ENCODE measurements around the gene BMP8A. TPM values are rescaled to one million over a fixed set of nuclear protein-coding genes. Genes with fewer than 3 reads are reported as not detected.
"Not testable (repeated sequence)": the region's sequence is repeated elsewhere in the genome, so short reads cannot be mapped to it uniquely, and the experiment has no call there.

Gene BMP8A
- total and polyA plus RNA-seq, 4 experiments from 2014 or later = not detected

DNA sequence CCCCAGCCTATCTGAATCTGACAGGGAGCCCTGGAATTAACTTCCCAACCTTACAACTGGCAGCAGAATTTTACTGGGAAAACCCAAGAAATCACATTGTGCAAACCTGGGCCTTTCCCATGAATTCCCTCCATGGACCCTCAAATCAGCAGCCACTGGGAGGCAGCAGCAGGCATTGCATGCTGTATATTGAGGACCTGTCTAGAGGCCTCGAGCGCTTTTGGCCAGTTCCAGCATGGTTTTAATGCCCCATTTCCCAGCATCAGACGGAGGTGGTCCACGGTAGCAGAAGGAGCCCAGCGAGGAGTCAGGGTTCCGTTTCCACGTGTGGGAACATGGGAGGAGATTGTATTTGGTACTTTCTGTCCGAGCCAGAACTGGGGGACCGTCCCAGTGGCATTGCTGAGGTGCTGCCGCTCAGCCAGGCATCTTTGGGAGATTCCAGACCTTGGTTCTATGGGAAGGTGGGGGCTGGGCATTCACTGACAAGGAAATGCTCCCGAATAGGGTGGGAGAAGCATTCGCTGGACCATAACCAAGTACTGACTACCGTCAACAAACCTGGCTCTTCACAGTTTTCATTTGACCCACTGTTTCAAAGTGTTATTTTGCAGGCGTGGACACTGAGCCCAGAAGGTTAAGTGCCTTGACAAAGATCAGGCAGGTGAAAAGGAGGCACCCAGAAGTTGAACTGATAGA, 15.9 kb downstream of the BMP8A start:
- ChIA-PET CTCF (ENCODE audit: partially characterized antibody) (no interaction called here), POLR2A (ENCODE audit: partially characterized antibody) (no interaction called here)
- Mint-ChIP-seq H3K36me3 (no peaks in the 10 kb centered on the region), H3K27me3 (no peaks in the 10 kb centered on the region), H3K4me3 (no peak overlapping the region), H3K9me3 (peaks cover 0 to under 1% (median 0%) of the 10 kb centered on the region in 8 donors), H3K4me1 (peaks cover 5 to 10% (median 8%) of the 10 kb centered on the region in 4 donors), H3K27ac (no peak overlapping the region)
- H3K27ac ChIP-seq (ENCODE audit: low read depth, low read length) = no peak overlapping the region
- H3K9me3 ChIP-seq (ENCODE audit: control insufficient read depth in 1 of 2, low read length in 2 of 2) = no peaks in the 10 kb centered on the region
- intact Hi-C loops (cut with micrococcal nuclease) = no loop called here
- no peak overlapping the region for H3K4me3 ChIP-seq (ENCODE audit: low read length in 2 of 2)
- H3K27me3 ChIP-seq (ENCODE audit: insufficient read depth, low read length) = no peaks in the 10 kb centered on the region
- DNase-seq = peak in 1 of 5 donors; percentile 13
- H3K4me1 ChIP-seq (ENCODE audit: insufficient read depth, low read length) = peaks cover 11% of the 10 kb centered on the region
- no peaks in the 10 kb centered on the region for H3K36me3 ChIP-seq (ENCODE audit: insufficient read depth, low read length)

DNA sequence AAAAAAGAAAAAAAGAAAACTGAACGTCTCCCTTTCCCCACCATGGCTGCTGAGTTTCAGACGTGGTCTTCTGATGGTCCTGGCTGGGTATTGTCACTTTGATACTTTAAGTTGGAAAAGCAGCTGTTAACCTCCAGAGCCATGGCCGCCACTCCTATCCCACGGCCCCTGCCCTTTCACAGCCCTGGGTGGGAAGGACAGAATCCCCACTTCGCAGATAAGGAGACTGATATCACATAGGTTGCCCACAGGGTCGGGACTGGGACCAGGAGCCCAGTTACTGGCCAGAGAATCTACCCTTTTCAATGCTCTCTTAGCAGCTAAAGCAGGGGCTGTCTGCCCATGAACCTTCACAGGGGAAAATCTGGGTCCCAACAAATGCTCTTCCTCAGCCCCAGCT, 16.8 kb downstream of the BMP8A start:
- no peak overlapping the region for H3K27ac Mint-ChIP-seq
- no peak overlapping the region for H3K4me3 ChIP-seq (ENCODE audit: low read length in 2 of 2)
- POLR2A ChIA-PET (ENCODE audit: partially characterized antibody) = no interaction called here
- H3K27me3 ChIP-seq (ENCODE audit: insufficient read depth, low read length) = no peaks in the 10 kb centered on the region
- no peaks in the 10 kb centered on the region for H3K9me3 Mint-ChIP-seq
- no peak overlapping the region for H3K4me3 Mint-ChIP-seq
- H3K9me3 ChIP-seq (ENCODE audit: control insufficient read depth in 1 of 2, low read length in 2 of 2) = no peaks in the 10 kb centered on the region
- peaks cover 5 to 10% (median 8%) of the 10 kb centered on the region in 4 donors for H3K4me1 Mint-ChIP-seq
- no peaks in the 10 kb centered on the region for H3K36me3 ChIP-seq (ENCODE audit: insufficient read depth, low read length)
- no peaks in the 10 kb centered on the region for H3K36me3 Mint-ChIP-seq
- peaks cover 11% of the 10 kb centered on the region for H3K4me1 ChIP-seq (ENCODE audit: insufficient read depth, low read length)
- no peak for DNase-seq
- intact Hi-C loops (cut with micrococcal nuclease) = no loop called here
- H3K27me3 Mint-ChIP-seq = no peaks in the 10 kb centered on the region
- H3K27ac ChIP-seq (ENCODE audit: low read depth, low read length) = no peak overlapping the region
- CTCF ChIA-PET (ENCODE audit: partially characterized antibody) = no interaction called here

DNA sequence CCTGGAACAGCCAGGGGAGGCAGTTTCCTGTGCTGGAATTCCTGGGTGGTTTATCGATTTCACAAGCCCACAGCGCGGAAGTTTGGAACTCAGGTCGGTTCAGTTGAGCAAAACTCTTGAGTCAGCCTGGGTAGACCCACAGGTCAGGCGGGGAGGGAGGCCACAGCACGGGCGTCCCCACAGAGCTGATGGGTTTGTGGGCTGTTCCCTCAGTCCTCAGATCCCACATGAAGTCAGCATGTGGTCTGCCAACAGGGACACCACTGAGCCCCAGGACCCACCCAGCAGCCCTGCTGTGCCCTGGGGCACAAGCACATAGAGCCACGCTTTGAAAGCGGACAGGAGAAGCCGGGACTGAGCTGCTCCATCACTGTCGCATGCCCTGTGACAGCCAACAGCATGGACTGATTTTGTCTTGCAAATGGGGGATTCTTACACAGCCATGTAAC, 17.4 kb downstream of the BMP8A start:
- peaks cover 11% of the 10 kb centered on the region for H3K4me1 ChIP-seq (ENCODE audit: insufficient read depth, low read length)
- no peaks in the 10 kb centered on the region for H3K9me3 ChIP-seq (ENCODE audit: control insufficient read depth in 1 of 2, low read length in 2 of 2)
- no peaks in the 10 kb centered on the region for H3K36me3 Mint-ChIP-seq
- intact Hi-C loops (cut with micrococcal nuclease) = no loop called here
- H3K27ac Mint-ChIP-seq = peak overlapping the region in 1 of 7 donors; percentile 19
- DNase-seq = peak in 1 of 5 donors; percentile 1
- POLR2A ChIA-PET (ENCODE audit: partially characterized antibody) = no interaction called here
- H3K27me3 ChIP-seq (ENCODE audit: insufficient read depth, low read length) = no peaks in the 10 kb centered on the region
- no peaks in the 10 kb centered on the region for H3K36me3 ChIP-seq (ENCODE audit: insufficient read depth, low read length)
- H3K4me1 Mint-ChIP-seq = peaks cover 5 to 10% (median 8%) of the 10 kb centered on the region in 4 donors
- CTCF ChIA-PET (ENCODE audit: partially characterized antibody) = no interaction called here
- no peaks in the 10 kb centered on the region for H3K27me3 Mint-ChIP-seq
- H3K4me3 ChIP-seq (ENCODE audit: low read length in 2 of 2) = no peak overlapping the region
- H3K4me3 Mint-ChIP-seq = peak overlapping the region in 2 of 8 donors; percentile 52 to 75
- H3K27ac ChIP-seq (ENCODE audit: low read depth, low read length) = no peak overlapping the region
- no peaks in the 10 kb centered on the region for H3K9me3 Mint-ChIP-seq

DNA sequence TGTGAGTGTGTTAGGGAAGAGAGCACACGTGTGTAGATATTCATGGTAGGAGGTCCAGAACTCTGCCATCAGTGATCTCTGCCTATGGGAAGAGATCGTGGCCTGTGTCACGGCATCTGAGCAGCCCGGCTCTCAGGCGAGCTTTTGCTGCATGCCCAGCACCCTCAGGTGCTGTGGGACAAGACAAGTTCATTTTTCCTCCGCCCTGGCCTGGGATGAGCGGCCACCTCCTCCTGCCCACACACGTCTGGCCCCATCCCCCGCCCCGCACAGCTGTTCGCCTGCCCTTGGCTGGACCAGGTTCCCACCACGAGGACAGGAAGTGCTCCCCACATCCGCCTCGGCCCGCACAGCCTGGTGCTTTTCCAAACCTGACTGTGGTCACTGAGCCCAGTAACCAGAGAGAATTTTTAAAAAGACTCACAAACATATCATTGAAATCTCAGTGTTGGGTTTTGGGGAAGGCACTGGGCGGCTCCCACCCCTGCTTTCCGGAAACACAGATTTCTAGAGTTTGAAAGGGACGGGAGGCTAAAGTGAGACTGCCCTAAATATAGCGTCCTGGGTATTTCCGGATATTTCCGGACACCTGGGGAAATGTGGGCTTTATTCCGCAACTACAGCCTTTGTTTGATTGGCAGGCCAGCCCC, 18.0 kb downstream of the BMP8A start:
- Mint-ChIP-seq H3K27ac (peak overlapping the region in 3 of 7 donors; percentile 5 to 83 (median 36)), H3K4me3 (peak overlapping the region in 5 of 8 donors; percentile 18 to 75 (median 67)), H3K36me3 (no peaks in the 10 kb centered on the region), H3K4me1 (peaks cover 5 to 10% (median 8%) of the 10 kb centered on the region in 4 donors), H3K27me3 (no peaks in the 10 kb centered on the region), H3K9me3 (no peaks in the 10 kb centered on the region)
- CTCF ChIA-PET (ENCODE audit: partially characterized antibody) = no interaction called here
- POLR2A ChIA-PET (ENCODE audit: partially characterized antibody) = no interaction called here
- peaks cover 11% of the 10 kb centered on the region for H3K4me1 ChIP-seq (ENCODE audit: insufficient read depth, low read length)
- H3K27me3 ChIP-seq (ENCODE audit: insufficient read depth, low read length) = no peaks in the 10 kb centered on the region
- no peaks in the 10 kb centered on the region for H3K36me3 ChIP-seq (ENCODE audit: insufficient read depth, low read length)
- no peak overlapping the region for H3K4me3 ChIP-seq (ENCODE audit: low read length in 2 of 2)
- H3K9me3 ChIP-seq (ENCODE audit: control insufficient read depth in 1 of 2, low read length in 2 of 2) = no peaks in the 10 kb centered on the region
- DNase-seq = peak in 1 of 5 donors; percentile 24
- H3K27ac ChIP-seq (ENCODE audit: low read depth, low read length) = no peak overlapping the region
- intact Hi-C loops (cut with micrococcal nuclease) = no loop called here

DNA sequence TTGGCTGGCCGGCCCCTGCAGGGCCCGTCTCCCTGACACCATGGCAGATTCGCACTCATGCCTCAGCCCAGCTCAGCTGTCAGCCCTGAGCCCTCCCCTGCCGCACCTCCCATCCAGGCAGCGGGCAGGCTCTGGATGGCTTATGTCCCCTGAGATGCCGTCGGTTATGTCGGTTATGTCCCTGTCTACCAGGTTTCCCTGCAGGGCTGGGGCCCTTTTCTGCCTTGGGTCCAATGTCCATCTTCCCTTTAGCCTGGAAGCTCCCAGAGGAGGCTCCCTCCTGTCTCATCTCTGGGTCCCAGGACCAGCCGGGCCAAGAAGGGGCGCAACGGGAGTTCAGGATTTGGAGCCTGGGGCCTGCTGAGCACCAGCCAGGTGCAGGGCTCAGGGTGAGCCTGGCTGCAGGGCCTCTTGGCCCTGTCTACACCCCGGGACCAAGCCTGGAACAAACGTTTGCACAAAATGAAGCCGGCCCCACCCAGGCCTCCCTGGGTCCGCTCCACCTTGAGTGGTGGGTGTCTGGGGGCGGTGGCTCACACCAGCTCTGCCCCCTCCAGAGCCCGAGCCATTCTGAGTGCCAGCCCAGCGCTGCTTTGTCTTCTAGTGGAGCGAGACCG, 19.2 kb downstream of the BMP8A start:
- H3K4me3 Mint-ChIP-seq; H3K27me3 ChIP-seq (ENCODE audit: insufficient read depth, low read length); POLR2A ChIA-PET (ENCODE audit: partially characterized antibody); intact Hi-C loops (cut with micrococcal nuclease); H3K9me3 ChIP-seq (ENCODE audit: control insufficient read depth in 1 of 2, low read length in 2 of 2); H3K36me3 ChIP-seq (ENCODE audit: insufficient read depth, low read length); H3K4me3 ChIP-seq (ENCODE audit: low read length in 2 of 2); H3K27ac Mint-ChIP-seq; H3K27me3 Mint-ChIP-seq; H3K27ac ChIP-seq (ENCODE audit: low read depth, low read length); H3K36me3 Mint-ChIP-seq; CTCF ChIA-PET (ENCODE audit: partially characterized antibody); H3K9me3 Mint-ChIP-seq: not testable (repeated sequence)
- peaks cover 11% of the 10 kb centered on the region for H3K4me1 ChIP-seq (ENCODE audit: insufficient read depth, low read length)
- H3K4me1 Mint-ChIP-seq = peaks cover 5 to 10% (median 8%) of the 10 kb centered on the region in 4 donors
- peak in 1 of 5 donors; percentile 8 for DNase-seq

DNA sequence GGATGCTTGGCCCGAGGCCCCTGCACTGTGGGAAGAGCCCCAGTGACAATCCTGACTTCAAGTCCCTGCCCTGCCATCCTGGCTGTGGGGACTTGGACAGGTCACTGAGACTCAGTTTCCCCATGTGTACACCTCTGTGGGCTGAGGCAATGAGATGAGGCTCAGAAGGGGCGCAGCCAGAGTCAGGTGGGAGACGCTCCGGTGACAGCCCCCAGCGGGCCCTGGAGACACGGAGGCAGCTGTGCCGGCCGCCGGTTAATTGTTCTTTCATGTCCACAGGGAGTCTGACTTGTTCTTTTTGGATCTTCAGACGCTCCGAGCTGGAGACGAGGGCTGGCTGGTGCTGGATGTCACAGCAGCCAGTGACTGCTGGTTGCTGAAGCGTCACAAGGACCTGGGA, 20.0 kb downstream of the BMP8A start:
- intact Hi-C loops (cut with micrococcal nuclease); H3K36me3 Mint-ChIP-seq; H3K27me3 Mint-ChIP-seq; H3K27ac ChIP-seq (ENCODE audit: low read depth, low read length); H3K27me3 ChIP-seq (ENCODE audit: insufficient read depth, low read length); H3K36me3 ChIP-seq (ENCODE audit: insufficient read depth, low read length); H3K9me3 Mint-ChIP-seq; H3K4me3 Mint-ChIP-seq; DNase-seq; H3K9me3 ChIP-seq (ENCODE audit: control insufficient read depth in 1 of 2, low read length in 2 of 2); H3K27ac Mint-ChIP-seq; H3K4me3 ChIP-seq (ENCODE audit: low read length in 2 of 2); CTCF ChIA-PET (ENCODE audit: partially characterized antibody); POLR2A ChIA-PET (ENCODE audit: partially characterized antibody): not testable (repeated sequence)
- peaks cover 11% of the 10 kb centered on the region for H3K4me1 ChIP-seq (ENCODE audit: insufficient read depth, low read length)
- H3K4me1 Mint-ChIP-seq = peaks cover 5 to 10% (median 8%) of the 10 kb centered on the region in 4 donors

DNA sequence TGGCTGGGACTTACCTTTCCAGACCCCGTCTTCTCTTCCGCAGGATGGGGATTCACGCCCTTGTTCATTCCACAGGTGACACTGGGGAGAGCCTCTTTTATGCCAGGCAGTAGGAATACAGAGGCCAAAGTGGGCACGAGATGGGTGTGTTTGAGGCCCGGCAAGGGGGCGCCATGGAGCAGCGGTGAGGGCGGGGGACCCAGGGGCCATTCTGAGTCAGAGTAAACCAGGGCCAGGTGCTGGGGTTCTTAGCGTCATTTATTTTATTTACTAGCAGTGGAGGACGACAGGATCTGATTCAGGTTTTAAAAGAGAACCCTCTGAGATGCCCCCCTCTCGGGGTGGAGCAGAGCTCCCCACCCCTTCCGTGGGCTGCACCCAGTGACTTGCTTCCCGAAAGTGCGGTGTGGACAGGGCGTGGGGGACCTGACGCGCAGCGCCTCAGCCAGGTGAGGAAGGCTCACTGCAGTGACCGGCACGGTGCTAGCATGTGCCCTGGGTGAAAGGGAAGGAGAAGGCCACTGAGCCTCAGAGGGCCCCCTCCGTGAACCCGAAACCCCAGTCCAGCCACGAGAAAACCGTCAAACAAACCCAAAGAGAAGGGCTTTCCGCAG, 20.9 kb downstream of the BMP8A start:
- H3K36me3 Mint-ChIP-seq; intact Hi-C loops (cut with micrococcal nuclease); H3K4me3 ChIP-seq (ENCODE audit: low read length in 2 of 2); H3K9me3 Mint-ChIP-seq; H3K36me3 ChIP-seq (ENCODE audit: insufficient read depth, low read length); H3K27me3 Mint-ChIP-seq; H3K4me3 Mint-ChIP-seq; CTCF ChIA-PET (ENCODE audit: partially characterized antibody); DNase-seq; POLR2A ChIA-PET (ENCODE audit: partially characterized antibody); H3K27ac ChIP-seq (ENCODE audit: low read depth, low read length); H3K9me3 ChIP-seq (ENCODE audit: control insufficient read depth in 1 of 2, low read length in 2 of 2); H3K27ac Mint-ChIP-seq; H3K27me3 ChIP-seq (ENCODE audit: insufficient read depth, low read length): not testable (repeated sequence)
- H3K4me1 ChIP-seq (ENCODE audit: insufficient read depth, low read length) = peaks cover 11% of the 10 kb centered on the region
- H3K4me1 Mint-ChIP-seq = peaks cover 5 to 10% (median 8%) of the 10 kb centered on the region in 4 donors

All from CD4-positive, alpha-beta memory T cell (primary cell).